Measurements from ENCODE around the gene MYL7.

Gene MYL7

DNA sequence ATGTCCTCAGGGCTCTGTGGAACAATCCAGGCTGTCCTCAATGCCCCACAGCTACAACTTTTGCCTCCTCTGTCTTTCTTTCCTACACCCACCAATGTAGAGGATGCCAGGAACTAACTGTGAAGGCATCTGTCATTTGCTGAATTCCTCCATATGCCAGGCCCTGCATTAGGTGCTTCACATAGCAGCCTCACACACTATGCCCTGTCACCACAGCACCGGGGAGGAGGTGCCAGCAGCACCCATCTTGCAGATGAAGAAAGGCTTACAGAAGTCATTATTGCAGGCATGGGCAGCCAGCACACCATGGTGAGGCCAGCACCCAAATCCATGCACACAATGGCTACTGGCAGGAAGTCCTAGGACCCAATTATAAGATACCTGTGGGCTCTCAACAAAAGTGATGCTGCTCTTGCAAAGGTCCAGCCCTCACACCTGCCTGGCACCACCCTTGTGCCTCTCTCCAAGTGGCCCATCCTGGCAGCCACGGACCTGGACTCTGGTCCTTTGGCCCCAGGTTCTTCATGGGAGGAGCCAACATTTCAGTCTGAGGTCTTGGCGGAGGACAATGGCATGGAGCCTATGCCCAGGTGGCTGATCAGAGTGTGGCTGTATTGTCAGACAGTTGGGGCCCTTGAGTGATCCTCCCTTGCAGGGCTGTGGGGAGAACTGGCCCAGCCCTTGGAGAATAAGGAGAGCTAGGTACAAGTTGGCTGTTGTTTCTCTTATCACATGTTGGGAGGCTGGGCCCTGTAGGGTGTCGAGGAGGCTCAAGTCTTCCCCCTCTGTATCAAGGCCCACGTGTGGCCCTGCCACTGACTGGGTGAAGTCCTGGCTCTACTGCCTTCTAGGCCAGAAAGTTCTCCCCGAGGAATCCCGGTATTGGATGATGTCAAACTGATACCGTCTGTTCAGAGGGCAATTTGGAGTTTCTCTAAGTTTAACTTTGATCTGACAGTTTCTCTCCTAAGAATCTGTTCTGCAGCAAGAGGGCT is 14.4 kb upstream of the MYL7 start:
- in situ Hi-C loops (cut with HindIII; ENCODE audit: low sequenced_read_pairs), result loop anchor here (5.0 kb wide), 1 partner anchor 57 kb away; no protein-coding TSS in a partner anchor
- TF ChIP-seq, protein P1, sequence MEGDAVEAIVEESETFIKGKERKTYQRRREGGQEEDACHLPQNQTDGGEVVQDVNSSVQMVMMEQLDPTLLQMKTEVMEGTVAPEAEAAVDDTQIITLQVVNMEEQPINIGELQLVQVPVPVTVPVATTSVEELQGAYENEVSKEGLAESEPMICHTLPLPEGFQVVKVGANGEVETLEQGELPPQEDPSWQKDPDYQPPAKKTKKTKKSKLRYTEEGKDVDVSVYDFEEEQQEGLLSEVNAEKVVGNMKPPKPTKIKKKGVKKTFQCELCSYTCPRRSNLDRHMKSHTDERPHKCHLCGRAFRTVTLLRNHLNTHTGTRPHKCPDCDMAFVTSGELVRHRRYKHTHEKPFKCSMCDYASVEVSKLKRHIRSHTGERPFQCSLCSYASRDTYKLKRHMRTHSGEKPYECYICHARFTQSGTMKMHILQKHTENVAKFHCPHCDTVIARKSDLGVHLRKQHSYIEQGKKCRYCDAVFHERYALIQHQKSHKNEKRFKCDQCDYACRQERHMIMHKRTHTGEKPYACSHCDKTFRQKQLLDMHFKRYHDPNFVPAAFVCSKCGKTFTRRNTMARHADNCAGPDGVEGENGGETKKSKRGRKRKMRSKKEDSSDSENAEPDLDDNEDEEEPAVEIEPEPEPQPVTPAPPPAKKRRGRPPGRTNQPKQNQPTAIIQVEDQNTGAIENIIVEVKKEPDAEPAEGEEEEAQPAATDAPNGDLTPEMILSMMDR (IDR thresholded peaks at IDR 0.05; ENCODE audit: low read depth, low read length, missing control alignments), result no peak
- DNase-seq (ENCODE audit: low read depth), result no peak
- no peak overlapping the region for H3K4me3 ChIP-seq (ENCODE audit: low read depth, low read length)

DNA sequence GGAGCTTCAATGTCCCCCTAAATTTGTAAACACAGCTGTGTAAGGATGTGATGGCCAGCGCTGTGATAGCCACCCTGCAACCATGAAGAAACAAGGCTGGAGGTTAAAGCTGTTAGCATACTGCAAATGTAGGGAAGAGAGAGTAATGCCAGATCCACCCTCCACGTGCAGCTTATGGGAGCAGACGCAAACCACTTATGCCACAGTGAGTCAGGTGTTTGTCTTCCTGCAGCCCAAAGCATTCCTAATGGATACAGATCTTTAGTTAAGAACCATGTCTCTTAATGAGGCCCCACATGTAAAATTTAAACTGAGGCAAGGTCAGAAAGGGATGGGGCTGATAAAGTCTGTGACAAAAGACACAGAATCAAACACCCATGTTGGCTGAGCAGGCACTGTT is 13.6 kb upstream of the MYL7 start:
- in situ Hi-C loops (cut with HindIII; ENCODE audit: low sequenced_read_pairs), result loop anchor here (5.0 kb wide), 1 partner anchor 58 kb away; no protein-coding TSS in a partner anchor
- no peak overlapping the region for H3K4me3 ChIP-seq (ENCODE audit: low read depth, low read length)
- TF ChIP-seq, protein P1 (IDR thresholded peaks at IDR 0.05; ENCODE audit: low read depth, low read length, missing control alignments), result no peak
- no peak for DNase-seq (ENCODE audit: low read depth)

DNA sequence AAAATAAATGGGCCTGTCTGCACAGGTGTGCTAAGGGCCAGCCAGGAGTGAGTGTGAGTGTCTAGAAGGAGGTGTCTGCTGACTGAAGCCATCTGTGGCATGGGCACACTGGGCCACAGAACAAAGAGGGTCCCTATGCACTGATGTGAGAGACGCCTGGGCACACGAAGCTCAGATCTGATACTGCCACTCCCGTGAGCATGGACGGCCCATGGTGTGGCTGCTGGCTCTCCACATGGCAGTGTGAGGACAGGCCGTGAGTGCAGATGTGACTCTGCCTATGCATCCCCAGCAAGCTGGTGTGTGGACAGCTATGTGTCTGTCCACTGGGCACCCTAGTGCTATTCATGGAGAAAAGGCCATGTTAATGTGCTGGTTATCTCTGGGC is 12.8 kb upstream of the MYL7 start:
- TF ChIP-seq, protein P1 (IDR thresholded peaks at IDR 0.05; ENCODE audit: low read depth, low read length, missing control alignments), result no peak
- in situ Hi-C loops (cut with HindIII; ENCODE audit: low sequenced_read_pairs), result no loop called here
- no peak for DNase-seq (ENCODE audit: low read depth)
- H3K4me3 ChIP-seq (ENCODE audit: low read depth, low read length), result no peak overlapping the region

GRCh38 chr7:44152971-44153947 is 12.1 kb upstream of the MYL7 start:
- no peak for DNase-seq (ENCODE audit: low read depth)
- no peak overlapping the region for H3K4me3 ChIP-seq (ENCODE audit: low read depth, low read length)
- TF ChIP-seq, protein P1 (IDR thresholded peaks at IDR 0.05; ENCODE audit: low read depth, low read length, missing control alignments), result no peak
- in situ Hi-C loops (cut with HindIII; ENCODE audit: low sequenced_read_pairs), result no loop called here

- in situ Hi-C loops (cut with HindIII; ENCODE audit: low sequenced_read_pairs), result no loop called here
- no peak for DNase-seq (ENCODE audit: low read depth)
- H3K4me3 ChIP-seq (ENCODE audit: low read depth, low read length), result no peak overlapping the region
- TF ChIP-seq, protein P1 (IDR thresholded peaks at IDR 0.05; ENCODE audit: low read depth, low read length, missing control alignments), result no peak
These were observed 10.8 kb upstream of the MYL7 start for GRCh38 chr7:44151956-44152355.

All from astrocyte of the cerebellum (primary cell).